Skeletal muscle tissue (tissue), 4 donors: ENCODE measurements around the gene FAM3B. TPM values are rescaled to one million over a fixed set of nuclear protein-coding genes. Genes with fewer than 3 reads are reported as not detected.

Experiments used
- H3K27ac ChIP-seq: one replicate; pipeline ENCODE4 v1.7.0; 2013; ENCODE audit warnings: mild to moderate bottlenecking, low read depth, low read length, inconsistent platforms
- H3K27me3 ChIP-seq, 3 donors: one replicate each; pipeline ENCODE4 v1.7.0; 2013; ENCODE audit warnings: low read length in 3 of 3; ENCODE audit not compliant: control insufficient read depth in 3 of 3, insufficient read depth in 3 of 3
- H3K36me3 ChIP-seq, 3 donors: one replicate each; pipeline ENCODE4 v1.7.0; 2013; ENCODE audit warnings: low read length in 3 of 3; ENCODE audit not compliant: control insufficient read depth in 3 of 3, insufficient read depth in 3 of 3
- H3K4me1 ChIP-seq, 3 donors: one replicate each; pipeline ENCODE4 v1.7.0; 2013; ENCODE audit warnings: low read length in 3 of 3, mild to moderate bottlenecking in 3 of 3; ENCODE audit not compliant: control insufficient read depth in 3 of 3, insufficient read depth in 3 of 3
- H3K4me3 ChIP-seq, 3 donors: one replicate each; pipeline ENCODE4 v1.7.0; 2013; ENCODE audit warnings: low read length in 3 of 3
- H3K9ac ChIP-seq, 3 donors: one replicate each; pipeline ENCODE4 v1.7.0; 2013; ENCODE audit warnings: low read length in 3 of 3, mild to moderate bottlenecking in 3 of 3, moderate library complexity in 2 of 3, low read depth in 1 of 3
- H3K9me3 ChIP-seq, 3 donors: one replicate each; pipeline ENCODE4 v1.7.0; 2013; ENCODE audit warnings: low read length in 3 of 3; ENCODE audit not compliant: control insufficient read depth in 3 of 3
- total RNA-seq: library from RNA; depleted of rRNA; stranded (reverse); fragments of >200 nt; gene quantifications from one replicate; pipeline ENCODE4 v1.2.3, GENCODE V29; 2014
- donor health status: Osteomylitis.

Gene FAM3B
- total RNA-seq, 1 donor from 2014 or later, result not detected

GRCh38 chr21:41374867-41375533, 58.4 kb downstream of the FAM3B start:
- H3K27ac ChIP-seq, result no peak overlapping the region
- H3K9me3 ChIP-seq, result no peaks in the 10 kb centered on the region
- H3K4me1 ChIP-seq, result no peaks in the 10 kb centered on the region
- peaks cover 0 to 13% (median 3%) of the 10 kb centered on the region in 3 donors for H3K36me3 ChIP-seq
- H3K4me3 ChIP-seq, result no peak overlapping the region
- peaks cover 0 to 9% (median 2%) of the 10 kb centered on the region in 3 donors for H3K27me3 ChIP-seq
- H3K9ac ChIP-seq, result no peak overlapping the region

- peaks cover 0 to 13% (median 3%) of the 10 kb centered on the region in 3 donors for H3K36me3 ChIP-seq
- no peak overlapping the region for H3K4me3 ChIP-seq
- H3K9ac ChIP-seq, result no peak overlapping the region
- no peak overlapping the region for H3K27ac ChIP-seq
- no peaks in the 10 kb centered on the region for H3K4me1 ChIP-seq
- no peaks in the 10 kb centered on the region for H3K9me3 ChIP-seq
- H3K27me3 ChIP-seq, result peaks cover 0 to 7% (median 0%) of the 10 kb centered on the region in 3 donors
Observed at GRCh38 chr21:41375875-41376274, 59.3 kb downstream of the FAM3B start.

GRCh38 chr21:41377715-41378114, 61.1 kb downstream of the FAM3B start:
- H3K27me3 ChIP-seq, result peaks cover 0 to 7% (median 0%) of the 10 kb centered on the region in 3 donors
- H3K4me3 ChIP-seq, result no peak overlapping the region
- peaks cover 0 to 2% (median 0%) of the 10 kb centered on the region in 3 donors for H3K9me3 ChIP-seq
- peaks cover 0 to 13% (median 3%) of the 10 kb centered on the region in 3 donors for H3K36me3 ChIP-seq
- no peak overlapping the region for H3K27ac ChIP-seq
- no peak overlapping the region for H3K9ac ChIP-seq
- H3K4me1 ChIP-seq, result no peaks in the 10 kb centered on the region

- Histone ChIP-seq H3K27me3 (peaks cover 0 to 7% (median 0%) of the 10 kb centered on the region in 3 donors), H3K27ac (no peak overlapping the region), H3K4me1 (no peaks in the 10 kb centered on the region), H3K4me3 (no peak overlapping the region), H3K9me3 (peaks cover 0 to 2% (median 0%) of the 10 kb centered on the region in 3 donors), H3K36me3 (peaks cover 0 to 13% (median 2%) of the 10 kb centered on the region in 3 donors), H3K9ac (no peak overlapping the region)
Observed at GRCh38 chr21:41378849-41379248, 62.2 kb downstream of the FAM3B start.

- peaks cover 0 to 7% (median 0%) of the 10 kb centered on the region in 3 donors for H3K27me3 ChIP-seq
- H3K36me3 ChIP-seq, result peaks cover 0 to 13% (median 2%) of the 10 kb centered on the region in 3 donors
- no peaks in the 10 kb centered on the region for H3K4me1 ChIP-seq
- H3K9ac ChIP-seq, result no peak overlapping the region
- H3K27ac ChIP-seq, result no peak overlapping the region
- no peak overlapping the region for H3K4me3 ChIP-seq
- peaks cover 0 to 2% (median 0%) of the 10 kb centered on the region in 3 donors for H3K9me3 ChIP-seq
Observed at GRCh38 chr21:41379901-41380300, 63.3 kb downstream of the FAM3B start.

GRCh38 chr21:41381731-41382130, 65.1 kb downstream of the FAM3B start:
- Histone ChIP-seq H3K4me1 (peaks cover 0 to 5% (median 0%) of the 10 kb centered on the region in 3 donors), H3K27ac (no peak overlapping the region), H3K4me3 (no peak overlapping the region), H3K9me3 (peaks cover 0 to 2% (median 0%) of the 10 kb centered on the region in 3 donors), H3K27me3 (peaks cover 0 to 7% (median 0%) of the 10 kb centered on the region in 3 donors), H3K36me3 (peaks cover 0 to 13% (median 2%) of the 10 kb centered on the region in 3 donors), H3K9ac (no peak overlapping the region)

GRCh38 chr21:41387042-41387819, 70.6 kb downstream of the FAM3B start:
- no peak overlapping the region for H3K9ac ChIP-seq
- peak overlapping the region; percentile 6 for H3K27ac ChIP-seq
- no peak overlapping the region for H3K4me3 ChIP-seq
- peaks cover 0 to 5% (median 0%) of the 10 kb centered on the region in 3 donors for H3K4me1 ChIP-seq
- peaks cover 0 to 5% (median 0%) of the 10 kb centered on the region in 3 donors for H3K27me3 ChIP-seq
- no peaks in the 10 kb centered on the region for H3K9me3 ChIP-seq
- peaks cover 0 to 4% (median 0%) of the 10 kb centered on the region in 3 donors for H3K36me3 ChIP-seq

- no peak overlapping the region for H3K4me3 ChIP-seq
- peaks cover 0 to 4% (median 0%) of the 10 kb centered on the region in 3 donors for H3K36me3 ChIP-seq
- no peaks in the 10 kb centered on the region for H3K9me3 ChIP-seq
- peaks cover 0 to 5% (median 0%) of the 10 kb centered on the region in 3 donors for H3K4me1 ChIP-seq
- H3K9ac ChIP-seq, result no peak overlapping the region
- peaks cover 0 to 5% (median 0%) of the 10 kb centered on the region in 3 donors for H3K27me3 ChIP-seq
- H3K27ac ChIP-seq, result peak overlapping the region; percentile 6
Observed at GRCh38 chr21:41387824-41388223, 71.2 kb downstream of the FAM3B start.

- Histone ChIP-seq H3K9ac (no peak overlapping the region), H3K27me3 (peaks cover 0 to 7% (median 0%) of the 10 kb centered on the region in 3 donors), H3K36me3 (peaks cover 0 to 4% (median 0%) of the 10 kb centered on the region in 3 donors), H3K9me3 (no peaks in the 10 kb centered on the region), H3K4me3 (no peak overlapping the region), H3K4me1 (peaks cover 0 to 5% (median 0%) of the 10 kb centered on the region in 3 donors), H3K27ac (no peak overlapping the region)
Observed at GRCh38 chr21:41388259-41388658, 71.7 kb downstream of the FAM3B start.
